NCI-H1105 (cell line): ENCODE results near the gene EHD1.

Source experiments
- DNase-seq: peaks from one replicate; lab custom pipeline; 2025; lab: John Stamatoyannopoulos, UW

EHD1 gene

GRCh38 chr11:64872790-64873488 lies 5.5 kb downstream of the EHD1 start:
- no peak for DNase-seq

GRCh38 chr11:64871492-64871891 lies 6.9 kb downstream of the EHD1 start:
- no peak for DNase-seq

- no peak for DNase-seq
These were observed 7.4 kb downstream of the EHD1 start for GRCh38 chr11:64870893-64871466.

GRCh38 chr11:64870176-64870892 lies 8.1 kb downstream of the EHD1 start:
- DNase-seq: no peak

- no peak for DNase-seq
These were observed 8.7 kb downstream of the EHD1 start for GRCh38 chr11:64869571-64870175.

GRCh38 chr11:64868904-64869570 lies 9.4 kb downstream of the EHD1 start:
- DNase-seq: no peak

- DNase-seq: no peak
These were observed 10.5 kb downstream of the EHD1 start for GRCh38 chr11:64867748-64868462.

GRCh38 chr11:64866173-64866491 lies 12.3 kb downstream of the EHD1 start:
- DNase-seq: no peak

GRCh38 chr11:64865286-64866172 lies 12.9 kb downstream of the EHD1 start:
- no peak for DNase-seq

GRCh38 chr11:64864473-64865285 lies 13.7 kb downstream of the EHD1 start:
- DNase-seq: no peak

GRCh38 chr11:64864135-64864472 lies 14.3 kb downstream of the EHD1 start:
- no peak for DNase-seq

- DNase-seq: no peak
These were observed 14.9 kb downstream of the EHD1 start for GRCh38 chr11:64863391-64864060.

GRCh38 chr11:64862987-64863390 lies 15.4 kb downstream of the EHD1 start:
- DNase-seq: no peak

- no peak for DNase-seq
These were observed 17.0 kb downstream of the EHD1 start for GRCh38 chr11:64861227-64861975.

- no peak for DNase-seq
These were observed 18.6 kb downstream of the EHD1 start for GRCh38 chr11:64859542-64860414.

GRCh38 chr11:64858467-64859263 lies 19.8 kb downstream of the EHD1 start:
- no peak for DNase-seq

GRCh38 chr11:64857485-64857884 lies 20.9 kb downstream of the EHD1 start:
- no peak for DNase-seq
